Measurements from ENCODE around the gene KLC3. TPM values are rescaled to one million over a fixed set of nuclear protein-coding genes. Genes with fewer than 3 reads are reported as not detected.

The KLC3 gene
- total RNA-seq, 2 experiments from 2014 or later: not detected

DNA sequence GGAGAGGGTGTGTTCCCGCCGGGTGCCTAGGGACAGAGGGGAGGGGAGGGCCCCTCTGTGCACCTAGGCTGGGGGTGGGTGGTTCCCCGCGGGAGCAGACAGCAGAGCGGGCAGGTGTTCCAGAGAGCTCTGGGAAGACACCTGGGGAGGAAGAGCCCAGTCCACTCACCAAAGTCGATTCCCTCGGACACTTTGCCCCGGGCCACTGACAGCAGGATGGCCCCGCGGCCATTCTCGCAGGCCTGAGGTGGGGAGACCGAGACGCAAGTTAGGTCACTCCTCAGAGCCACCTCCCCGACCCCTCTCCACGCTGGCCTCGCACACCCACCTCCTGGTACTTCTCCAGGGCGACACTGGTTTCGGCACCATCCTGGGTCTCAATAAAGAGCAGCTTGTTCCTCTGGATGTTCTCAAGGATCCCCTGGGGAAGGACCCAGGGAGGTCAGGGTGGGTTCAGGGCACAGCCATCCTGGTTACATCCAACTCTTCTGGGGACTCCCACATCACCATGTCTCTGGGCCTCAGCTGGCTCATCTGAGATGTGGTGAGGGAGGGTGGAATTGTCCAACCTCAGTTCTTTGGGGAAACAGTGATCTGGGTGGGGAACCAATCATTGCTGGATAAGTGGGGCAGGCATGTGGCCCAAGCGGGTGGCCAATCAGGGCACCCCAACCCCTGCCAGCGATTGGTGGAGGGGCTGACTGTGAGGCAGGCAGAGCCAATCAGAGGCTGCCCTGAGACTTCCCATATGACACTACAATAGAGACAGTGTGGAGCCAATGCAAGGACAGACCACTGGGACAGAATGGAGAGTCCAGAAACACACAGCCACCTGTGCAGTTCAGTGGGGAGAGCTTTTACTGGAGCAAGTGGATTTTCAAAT lies 12.6 kb downstream of the KLC3 start:
- no peak for DNase-seq
- Mint-ChIP-seq H3K36me3 (ENCODE audit: low read depth) (peaks cover 15% of the 10 kb centered on the region), H3K27me3 (ENCODE audit: low read depth) (no peaks in the 10 kb centered on the region), H3K27ac (no peak overlapping the region), H3K9me3 (no peaks in the 10 kb centered on the region), H3K4me3 (no peak overlapping the region), H3K4me1 (ENCODE audit: low read depth) (no peaks in the 10 kb centered on the region)
- CTCF ChIA-PET: interaction anchor here (1.0 kb wide), 1 partner anchor 14 kb away, joined by 3 read pairs; no protein-coding TSS in a partner anchor
- intact Hi-C loops (cut with micrococcal nuclease): no loop called here

DNA sequence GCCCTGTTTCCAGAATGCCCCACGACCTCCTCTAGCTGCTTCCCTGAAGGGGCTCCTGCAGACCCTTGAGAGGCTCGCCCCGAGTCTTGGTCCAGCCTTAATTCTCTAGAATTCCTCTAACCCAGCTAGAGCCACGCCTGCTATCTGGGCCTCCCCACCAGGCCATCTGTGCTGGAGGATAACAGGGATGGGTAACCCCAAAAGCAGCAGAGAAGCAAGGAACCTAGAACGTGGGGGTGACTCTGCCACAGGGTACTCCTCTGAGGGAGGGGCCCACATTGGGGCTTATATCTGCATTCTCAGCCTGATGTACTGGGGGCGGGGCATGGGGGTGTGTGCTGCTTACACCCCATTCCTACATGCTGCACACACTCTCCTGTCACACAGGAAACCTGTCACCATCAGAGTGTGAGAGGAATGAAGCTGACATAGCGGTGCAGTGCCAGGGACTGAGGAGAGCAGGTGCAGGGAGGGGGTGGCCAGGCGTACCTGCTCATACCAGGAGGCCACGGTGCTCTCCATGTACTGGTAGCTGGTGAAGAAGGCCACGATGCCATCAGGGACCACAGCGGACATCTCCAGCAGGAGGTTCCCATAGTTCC lies 13.8 kb downstream of the KLC3 start:
- H3K36me3 Mint-ChIP-seq (ENCODE audit: low read depth): peaks cover 15% of the 10 kb centered on the region
- intact Hi-C loops (cut with micrococcal nuclease): no loop called here
- CTCF ChIA-PET: no interaction called here
- no peak overlapping the region for H3K4me3 Mint-ChIP-seq
- DNase-seq: no peak
- H3K27me3 Mint-ChIP-seq (ENCODE audit: low read depth): no peaks in the 10 kb centered on the region
- H3K9me3 Mint-ChIP-seq: no peaks in the 10 kb centered on the region
- no peak overlapping the region for H3K27ac Mint-ChIP-seq
- H3K4me1 Mint-ChIP-seq (ENCODE audit: low read depth): no peaks in the 10 kb centered on the region

DNA sequence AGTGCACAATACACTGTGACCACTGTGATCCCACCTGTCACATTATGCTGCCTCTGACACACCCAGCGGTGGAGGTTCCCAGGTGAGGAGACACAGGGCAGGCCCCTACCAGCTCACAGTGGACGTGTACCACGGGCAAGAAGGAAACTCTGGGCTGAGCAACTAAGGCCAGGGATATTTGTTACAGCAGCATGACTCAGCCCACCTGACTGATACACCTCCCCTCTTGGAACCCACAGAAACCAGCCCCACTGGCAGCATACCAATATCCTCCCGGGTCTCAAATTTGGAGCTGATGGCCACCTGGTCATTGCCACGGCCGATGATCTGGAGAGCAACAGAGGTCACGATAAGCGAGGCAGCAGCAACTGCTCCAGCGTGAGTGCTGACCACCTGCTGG lies 14.9 kb downstream of the KLC3 start:
- intact Hi-C loops (cut with micrococcal nuclease): no loop called here
- Mint-ChIP-seq H3K36me3 (ENCODE audit: low read depth) (peaks cover 16% of the 10 kb centered on the region), H3K4me3 (no peak overlapping the region), H3K4me1 (ENCODE audit: low read depth) (no peaks in the 10 kb centered on the region), H3K27ac (no peak overlapping the region), H3K27me3 (ENCODE audit: low read depth) (no peaks in the 10 kb centered on the region), H3K9me3 (no peaks in the 10 kb centered on the region)
- DNase-seq: no peak
- CTCF ChIA-PET: no interaction called here

DNA sequence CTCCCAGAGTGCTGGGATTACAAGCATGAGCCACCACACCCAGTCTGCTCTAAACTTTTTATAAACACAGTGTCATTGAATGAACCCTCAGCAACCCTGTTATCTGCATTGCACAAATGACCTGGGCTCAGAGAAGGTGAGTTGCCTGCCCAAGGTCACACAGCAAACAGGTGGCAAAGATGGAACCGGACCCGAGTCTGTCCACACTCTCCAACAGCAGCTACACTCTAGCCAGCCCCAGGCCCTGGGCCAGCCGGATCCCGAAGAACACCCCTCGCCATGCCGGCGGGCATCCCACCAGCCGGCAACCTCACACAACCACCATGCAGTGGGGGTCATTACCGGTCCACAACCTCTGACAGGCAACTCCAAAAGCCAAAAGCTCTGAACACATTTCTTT lies 15.4 kb downstream of the KLC3 start:
- H3K36me3 Mint-ChIP-seq (ENCODE audit: low read depth): peaks cover 16% of the 10 kb centered on the region
- no peak overlapping the region for H3K27ac Mint-ChIP-seq
- H3K4me1 Mint-ChIP-seq (ENCODE audit: low read depth): no peaks in the 10 kb centered on the region
- intact Hi-C loops (cut with micrococcal nuclease): no loop called here
- H3K27me3 Mint-ChIP-seq (ENCODE audit: low read depth): no peaks in the 10 kb centered on the region
- H3K4me3 Mint-ChIP-seq: no peak overlapping the region
- CTCF ChIA-PET: no interaction called here
- H3K9me3 Mint-ChIP-seq: no peaks in the 10 kb centered on the region
- DNase-seq: no peak

DNA sequence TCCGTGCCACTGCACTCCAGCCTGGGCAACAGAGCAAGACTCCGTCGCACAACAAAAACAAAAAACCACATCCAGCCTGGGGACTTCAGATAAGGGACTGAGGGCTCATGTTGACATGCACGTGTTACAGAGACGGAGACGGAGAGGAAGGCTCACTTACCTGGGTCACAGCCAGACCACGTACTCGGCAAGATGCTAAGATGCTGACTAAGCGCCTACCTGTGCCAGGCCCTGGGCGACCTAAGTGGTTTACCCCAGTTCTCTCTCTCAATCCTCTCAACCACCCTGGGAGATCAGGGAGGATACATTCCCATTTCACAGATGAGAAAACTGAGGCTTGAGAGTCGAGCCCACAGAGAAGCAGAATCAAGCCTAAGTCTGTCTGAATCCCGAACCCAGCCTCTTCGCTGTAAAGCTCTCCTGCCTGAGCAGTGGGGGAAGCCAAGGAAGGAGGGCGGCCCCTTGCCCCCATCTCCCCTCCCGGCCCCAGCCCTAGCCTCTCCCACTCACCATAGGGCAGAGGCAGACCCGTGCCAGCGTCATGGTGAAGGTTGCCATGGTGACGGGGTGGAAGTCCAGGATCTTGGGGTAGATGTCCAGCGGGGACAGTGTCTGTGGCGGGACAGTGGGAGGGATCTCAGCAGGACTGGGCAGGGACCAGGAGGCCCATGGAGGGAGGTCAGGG lies 16.4 kb downstream of the KLC3 start:
- no peaks in the 10 kb centered on the region for H3K4me1 Mint-ChIP-seq (ENCODE audit: low read depth)
- no peaks in the 10 kb centered on the region for H3K27me3 Mint-ChIP-seq (ENCODE audit: low read depth)
- H3K36me3 Mint-ChIP-seq (ENCODE audit: low read depth): peaks cover 18% of the 10 kb centered on the region
- DNase-seq: no peak
- H3K27ac Mint-ChIP-seq: no peak overlapping the region
- H3K4me3 Mint-ChIP-seq: no peak overlapping the region
- CTCF ChIA-PET: no interaction called here
- no peaks in the 10 kb centered on the region for H3K9me3 Mint-ChIP-seq
- intact Hi-C loops (cut with micrococcal nuclease): no loop called here

DNA sequence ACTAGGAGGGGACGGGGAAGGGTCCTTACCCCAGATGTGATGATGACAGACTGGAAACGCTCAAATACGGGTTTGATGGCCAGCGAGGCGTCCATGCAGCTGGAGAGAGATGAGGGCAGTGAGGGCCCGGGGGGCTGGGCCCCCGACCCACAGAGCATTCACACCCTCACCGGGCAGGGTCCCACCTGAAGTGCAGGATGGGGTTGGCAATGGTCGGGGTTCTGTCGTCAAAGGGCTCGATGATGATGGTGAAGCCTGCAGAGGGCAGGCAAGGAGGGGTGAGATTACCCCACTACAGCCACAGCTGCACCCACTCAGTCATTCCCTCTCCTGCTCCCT lies 16.9 kb downstream of the KLC3 start:
- CTCF ChIA-PET: no interaction called here
- no peak overlapping the region for H3K27ac Mint-ChIP-seq

DNA sequence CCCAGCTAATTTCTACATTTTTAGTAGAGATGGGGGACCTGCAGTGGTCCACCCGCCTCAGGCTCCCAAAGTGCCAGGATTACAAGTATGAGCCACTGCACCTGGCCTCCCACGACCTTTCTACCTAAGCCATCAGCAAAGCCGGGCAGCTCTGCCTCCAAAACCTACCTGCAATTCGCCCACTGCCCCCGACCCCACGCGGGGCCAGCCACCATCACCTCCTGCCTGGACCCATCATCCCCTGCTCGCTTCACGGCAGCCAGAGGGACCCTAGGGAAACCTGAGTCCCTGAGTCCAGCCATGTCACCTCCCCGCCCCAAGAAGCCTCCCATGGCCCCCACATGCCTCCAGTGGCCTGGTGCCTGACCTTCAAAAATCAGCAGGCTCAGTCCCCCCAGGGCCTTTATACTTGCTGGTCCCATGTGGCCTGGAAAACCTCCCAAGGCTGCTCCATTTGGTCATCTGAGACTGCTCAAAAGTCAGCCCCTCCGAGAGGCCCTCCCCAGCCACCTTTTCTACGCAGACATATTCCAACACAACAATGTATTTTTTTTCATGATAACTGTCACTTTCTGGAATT lies 17.8 kb downstream of the KLC3 start:
- intact Hi-C loops (cut with micrococcal nuclease): no loop called here
- Mint-ChIP-seq H3K4me3 (no peak overlapping the region), H3K36me3 (ENCODE audit: low read depth) (peaks cover 20% of the 10 kb centered on the region), H3K4me1 (ENCODE audit: low read depth) (no peaks in the 10 kb centered on the region), H3K27me3 (ENCODE audit: low read depth) (no peaks in the 10 kb centered on the region), H3K27ac (peak overlapping the region; percentile 31), H3K9me3 (no peaks in the 10 kb centered on the region)
- no peak for DNase-seq
- CTCF ChIA-PET: no interaction called here

More for the DNA sequence above, 16.9 kb downstream of the KLC3 start:
- no peak overlapping the region for H3K4me3 Mint-ChIP-seq
- DNase-seq: no peak
- no peaks in the 10 kb centered on the region for H3K4me1 Mint-ChIP-seq (ENCODE audit: low read depth)
- H3K27me3 Mint-ChIP-seq (ENCODE audit: low read depth): no peaks in the 10 kb centered on the region
- intact Hi-C loops (cut with micrococcal nuclease): no loop called here
- peaks cover 18% of the 10 kb centered on the region for H3K36me3 Mint-ChIP-seq (ENCODE audit: low read depth)
- no peaks in the 10 kb centered on the region for H3K9me3 Mint-ChIP-seq

DNA sequence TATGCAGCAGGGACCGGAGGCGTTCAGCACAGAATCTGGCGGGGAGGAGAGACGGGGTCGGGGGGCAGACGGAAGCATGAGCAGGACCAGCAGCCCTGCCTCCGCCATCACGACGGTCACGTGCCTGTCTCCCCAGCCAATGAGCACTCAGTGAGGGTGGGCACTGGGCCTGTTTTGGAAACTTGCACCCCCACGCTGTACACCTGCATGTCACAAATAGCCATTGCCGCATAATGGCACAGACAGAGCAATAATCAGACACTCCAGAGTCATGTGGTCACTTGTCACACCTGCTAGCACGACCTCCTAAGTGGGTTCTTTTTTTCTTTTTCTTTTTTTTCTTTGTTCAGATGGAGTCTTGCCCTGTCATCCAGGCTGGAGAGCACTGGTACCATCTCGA lies 21.1 kb downstream of the KLC3 start:
- Mint-ChIP-seq H3K4me3 (no peak overlapping the region), H3K27ac (no peak overlapping the region), H3K36me3 (ENCODE audit: low read depth) (peaks cover 11% of the 10 kb centered on the region), H3K27me3 (ENCODE audit: low read depth) (no peaks in the 10 kb centered on the region), H3K4me1 (ENCODE audit: low read depth) (no peaks in the 10 kb centered on the region), H3K9me3 (no peaks in the 10 kb centered on the region)
- intact Hi-C loops (cut with micrococcal nuclease): no loop called here
- CTCF ChIA-PET: no interaction called here
- no peak for DNase-seq

DNA sequence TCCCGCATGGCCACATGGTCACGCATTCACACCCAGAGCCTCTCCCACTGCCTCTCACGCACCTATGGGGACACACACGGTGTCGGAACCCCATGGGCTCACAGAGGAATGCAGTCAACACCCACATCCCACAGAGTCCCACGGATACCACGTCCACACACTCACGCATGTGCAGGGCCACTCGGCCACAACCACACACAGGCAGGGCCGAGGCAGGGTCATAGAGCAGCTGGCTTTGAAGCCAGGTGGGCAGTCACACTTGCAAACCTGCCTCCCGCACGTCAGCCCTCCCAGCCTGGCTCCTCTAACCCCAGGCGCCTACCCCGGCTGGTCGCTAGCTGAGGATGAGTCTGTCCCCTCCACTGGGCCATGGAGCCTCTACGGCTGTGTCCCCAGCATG lies 21.7 kb downstream of the KLC3 start:
- H3K9me3 Mint-ChIP-seq: no peaks in the 10 kb centered on the region
- CTCF ChIA-PET: no interaction called here
- H3K36me3 Mint-ChIP-seq (ENCODE audit: low read depth): peaks cover 8% of the 10 kb centered on the region
- no peak overlapping the region for H3K4me3 Mint-ChIP-seq
- no peak for DNase-seq
- H3K27ac Mint-ChIP-seq: no peak overlapping the region
- H3K27me3 Mint-ChIP-seq (ENCODE audit: low read depth): no peaks in the 10 kb centered on the region
- H3K4me1 Mint-ChIP-seq (ENCODE audit: low read depth): no peaks in the 10 kb centered on the region
- intact Hi-C loops (cut with micrococcal nuclease): no loop called here

DNA sequence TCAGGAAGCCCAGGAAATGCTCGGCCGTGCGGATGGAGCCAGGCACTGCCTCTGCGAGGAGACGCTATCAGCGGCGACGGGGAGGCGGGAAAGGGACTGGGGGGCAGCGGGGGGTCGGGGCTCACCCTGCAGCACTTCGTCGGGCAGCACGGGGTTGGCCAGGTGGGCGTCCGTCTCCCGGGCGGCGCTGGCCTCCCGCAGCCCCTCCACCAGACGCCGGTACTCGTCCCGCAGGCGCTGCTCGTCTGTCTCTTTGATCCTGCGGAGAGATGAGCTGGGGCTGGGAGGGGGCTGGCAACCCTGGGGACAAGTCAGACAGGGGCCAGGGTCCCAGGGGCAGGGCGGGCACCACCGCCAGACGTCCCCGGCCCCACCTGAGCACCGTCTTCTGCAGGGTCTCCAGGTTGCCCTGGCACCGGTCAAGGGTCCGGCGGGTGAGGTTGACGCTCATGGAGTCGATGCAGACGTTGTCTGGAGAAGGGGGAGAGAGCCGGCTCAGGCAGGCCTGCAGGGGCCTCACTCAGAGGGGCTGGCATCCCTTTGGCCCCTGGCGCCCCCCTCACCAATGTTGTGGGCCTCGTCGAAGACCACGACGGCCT lies 23.4 kb downstream of the KLC3 start:
- DNase-seq: no peak
- Mint-ChIP-seq H3K27me3 (ENCODE audit: low read depth) (no peaks in the 10 kb centered on the region), H3K4me3 (no peak overlapping the region), H3K36me3 (ENCODE audit: low read depth) (peaks cover 6% of the 10 kb centered on the region), H3K9me3 (no peaks in the 10 kb centered on the region), H3K27ac (no peak overlapping the region), H3K4me1 (ENCODE audit: low read depth) (peaks cover 1% of the 10 kb centered on the region)
- intact Hi-C loops (cut with micrococcal nuclease): no loop called here
- CTCF ChIA-PET: no interaction called here

DNA sequence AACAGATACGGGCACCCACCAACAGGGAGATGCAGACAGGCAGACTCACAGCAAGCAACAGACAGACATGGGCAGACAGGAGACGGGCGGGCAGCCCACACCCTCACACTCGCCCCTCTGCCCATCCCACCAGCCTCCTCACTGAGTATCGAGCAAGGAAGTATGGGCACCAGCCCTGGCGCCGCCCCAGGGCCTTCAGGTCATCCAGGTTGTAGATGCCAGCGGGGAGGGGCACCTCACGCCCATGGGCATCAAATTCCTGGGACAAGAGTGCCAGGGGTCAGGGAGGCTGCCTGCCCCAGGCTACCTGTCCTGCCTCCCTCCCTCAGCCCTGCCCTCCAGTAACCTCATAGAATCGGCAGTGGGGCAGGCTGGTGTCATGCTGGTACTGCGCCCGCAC lies 24.1 kb downstream of the KLC3 start:
- intact Hi-C loops (cut with micrococcal nuclease): no loop called here

DNA sequence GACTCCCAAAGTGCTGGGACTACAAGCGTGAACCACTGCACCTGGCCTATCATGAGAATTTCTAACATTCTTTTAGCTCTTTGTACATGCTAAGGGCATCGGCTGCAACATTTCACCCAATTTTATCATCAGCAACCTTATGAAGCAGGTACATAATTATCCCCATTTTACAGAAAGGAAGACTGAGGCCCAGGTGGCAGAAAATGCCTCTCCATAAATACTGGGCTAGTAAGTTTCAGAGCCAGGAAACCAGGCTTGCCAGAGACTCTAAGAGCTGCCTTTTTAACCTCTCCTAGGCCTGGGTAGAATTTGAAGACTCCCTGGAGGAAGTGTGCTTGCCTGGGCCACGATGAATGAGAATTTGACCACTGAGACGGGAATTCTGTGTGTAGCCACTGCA lies 27.6 kb downstream of the KLC3 start:
- H3K9me3 Mint-ChIP-seq: no peaks in the 10 kb centered on the region
- no peaks in the 10 kb centered on the region for H3K27me3 Mint-ChIP-seq (ENCODE audit: low read depth)
- peaks cover 5% of the 10 kb centered on the region for H3K4me1 Mint-ChIP-seq (ENCODE audit: low read depth)
- intact Hi-C loops (cut with micrococcal nuclease): no loop called here
- CTCF ChIA-PET: no interaction called here
- H3K4me3 Mint-ChIP-seq: no peak overlapping the region
- DNase-seq: no peak
- H3K27ac Mint-ChIP-seq: no peak overlapping the region
- H3K36me3 Mint-ChIP-seq (ENCODE audit: low read depth): peaks cover 1% of the 10 kb centered on the region

More for the DNA sequence above, 24.1 kb downstream of the KLC3 start:
- H3K9me3 Mint-ChIP-seq: no peaks in the 10 kb centered on the region
- no peaks in the 10 kb centered on the region for H3K27me3 Mint-ChIP-seq (ENCODE audit: low read depth)
- peaks cover 3% of the 10 kb centered on the region for H3K4me1 Mint-ChIP-seq (ENCODE audit: low read depth)
- CTCF ChIA-PET: no interaction called here
- H3K36me3 Mint-ChIP-seq (ENCODE audit: low read depth): peaks cover 5% of the 10 kb centered on the region
- H3K27ac Mint-ChIP-seq: no peak overlapping the region
- no peak overlapping the region for H3K4me3 Mint-ChIP-seq
- no peak for DNase-seq
